Measurements from ENCODE around the gene FGFRL1.

Gene FGFRL1

GRCh38 chr4:1019320-1019719 lies 7.9 kb downstream of the FGFRL1 start:
- no peak for DNase-seq (ENCODE audit: low read depth)
- H3K4me3 ChIP-seq (ENCODE audit: low read depth, low read length), result no peak overlapping the region
- TF ChIP-seq CTCF (IDR thresholded peaks at IDR 0.05; ENCODE audit: insufficient read depth, low read depth, low read length, missing control alignments), result no peak

GRCh38 chr4:1019729-1020470 lies 8.5 kb downstream of the FGFRL1 start:
- H3K4me3 ChIP-seq (ENCODE audit: low read depth, low read length), result no peak overlapping the region
- DNase-seq (ENCODE audit: low read depth), result no peak
- no peak for TF ChIP-seq CTCF (IDR thresholded peaks at IDR 0.05; ENCODE audit: insufficient read depth, low read depth, low read length, missing control alignments)

GRCh38 chr4:1021386-1022050 lies 10.1 kb downstream of the FGFRL1 start:
- no peak overlapping the region for H3K4me3 ChIP-seq (ENCODE audit: low read depth, low read length)
- no peak for TF ChIP-seq CTCF (IDR thresholded peaks at IDR 0.05; ENCODE audit: insufficient read depth, low read depth, low read length, missing control alignments)
- DNase-seq (ENCODE audit: low read depth), result peak; percentile 77

GRCh38 chr4:1022051-1022738 lies 10.8 kb downstream of the FGFRL1 start:
- no peak for TF ChIP-seq CTCF (IDR thresholded peaks at IDR 0.05; ENCODE audit: insufficient read depth, low read depth, low read length, missing control alignments)
- no peak for DNase-seq (ENCODE audit: low read depth)
- H3K4me3 ChIP-seq (ENCODE audit: low read depth, low read length), result no peak overlapping the region

GRCh38 chr4:1022739-1023066 lies 11.3 kb downstream of the FGFRL1 start:
- H3K4me3 ChIP-seq (ENCODE audit: low read depth, low read length), result no peak overlapping the region
- TF ChIP-seq CTCF (IDR thresholded peaks at IDR 0.05; ENCODE audit: insufficient read depth, low read depth, low read length, missing control alignments), result no peak
- DNase-seq (ENCODE audit: low read depth), result no peak

GRCh38 chr4:1023075-1023640 lies 11.7 kb downstream of the FGFRL1 start:
- no peak for DNase-seq (ENCODE audit: low read depth)
- TF ChIP-seq CTCF (IDR thresholded peaks at IDR 0.05; ENCODE audit: insufficient read depth, low read depth, low read length, missing control alignments), result no peak
- no peak overlapping the region for H3K4me3 ChIP-seq (ENCODE audit: low read depth, low read length)

Measured in GM12865 (cell line).